ENCODE data around the gene GOLIM4.

GRCh38 chr3:168086541-168087260 lies 9.0 kb downstream of the GOLIM4 start:
- TF ChIP-seq CTCF (IDR thresholded peaks at IDR 0.05): no peak
- no peak for TF ChIP-seq POLR2A (IDR thresholded peaks at IDR 0.05)
- TF ChIP-seq EP300 (IDR thresholded peaks at IDR 0.05): no peak
